SK-N-MC (cell line): ENCODE results near the gene SUGP1.

Experiments
- DNase-seq: peaks from one replicate; pipeline ENCODE4 v3.0.0-alpha.2; 2011; ENCODE audit warnings: low read depth, low spot score
- H3K27ac ChIP-seq: fragments of 200-600 bp; sonication (generic); 2 replicates; pipeline ENCODE4 v1.5.1; 2016; ENCODE audit warnings: mixed run types
- H3K36me3 ChIP-seq: fragments of 200-600 bp; sonication (generic); 2 replicates; pipeline ENCODE4 v1.6.1; 2017; ENCODE audit warnings: antibody characterized with exemption, low read length, mixed read lengths; ENCODE audit not compliant: insufficient read depth
- H3K4me3 ChIP-seq: fragments of 200-600 bp; sonication (generic); 2 replicates; pipeline ENCODE4 v1.5.1; 2016
- H3K9ac ChIP-seq: fragments of 200-600 bp; sonication (generic); 2 replicates; pipeline ENCODE4 v1.8.0; 2017; ENCODE audit warnings: mixed run types, mixed read lengths; ENCODE audit not compliant: insufficient read length
- H3K9me3 ChIP-seq: fragments of 200-600 bp; sonication (generic); 2 replicates; pipeline ENCODE4 v1.6.1; 2017; ENCODE audit warnings: low read depth, mild to moderate bottlenecking, antibody characterized with exemption, low read length, moderate library complexity, mixed read lengths
- EZH2 ChIP-seq: fragments of 200-600 bp; sonication (generic); IDR thresholded peaks from one replicate; pipeline ENCODE4 v1.6.1; 2017; ENCODE audit warnings: antibody characterized with exemption
- FOXP2 ChIP-seq: optimal IDR thresholded peaks from 2 replicates; pipeline ENCODE3; 2011; ENCODE audit warnings: mild to moderate bottlenecking, moderate library complexity; ENCODE audit not compliant: insufficient read depth; ENCODE audit errors: extremely low read length, control extremely low read depth
- POLR2AphosphoS5 ChIP-seq: IDR thresholded peaks from 2 replicates; pipeline ENCODE4 v1.6.1; 2012; ENCODE audit warnings: mild to moderate bottlenecking, low read depth, low read length, borderline replicate concordance

SUGP1 gene

DNA sequence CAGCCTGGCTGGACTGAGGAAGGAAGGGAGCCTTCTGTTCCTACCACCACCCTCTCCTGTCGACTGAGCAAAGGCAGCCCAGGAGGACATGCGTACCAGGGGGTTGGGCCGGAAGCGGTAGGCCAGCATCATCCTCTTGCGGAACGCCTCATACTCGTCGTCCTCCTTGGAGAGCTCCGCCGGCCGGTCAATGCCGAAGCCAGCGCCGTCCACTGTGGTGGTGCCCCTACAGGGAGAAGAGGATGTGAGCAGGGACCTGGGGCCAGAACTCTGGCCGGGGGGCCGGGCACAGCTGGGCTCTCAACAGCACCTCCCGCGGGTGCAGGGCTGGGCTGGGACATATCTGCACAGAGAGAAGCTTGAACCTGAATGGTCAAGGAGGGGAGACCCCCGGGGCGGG is 43.5 kb downstream of the SUGP1 start:
- H3K9ac ChIP-seq = no peak overlapping the region

DNA sequence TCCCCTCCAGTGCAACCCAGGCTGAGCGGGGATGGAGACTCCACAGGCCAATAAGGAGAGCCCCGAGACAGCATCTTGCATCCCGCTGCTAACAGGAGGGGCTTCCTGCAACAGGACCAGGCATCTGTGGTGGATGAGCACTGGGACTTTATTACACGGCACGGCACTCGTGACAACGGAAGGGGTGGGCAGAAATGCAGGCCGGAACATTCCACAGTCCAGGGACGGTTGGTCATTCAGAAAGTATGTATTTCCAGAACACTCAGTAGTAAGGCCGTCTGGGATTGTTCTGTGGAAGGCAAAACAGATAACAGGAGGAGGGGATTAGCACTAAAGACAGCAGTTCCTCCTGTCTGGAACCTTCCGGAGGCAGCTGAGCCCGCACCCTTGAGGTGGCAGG is 43.9 kb downstream of the SUGP1 start:
- H3K4me3 ChIP-seq = no peak overlapping the region
- TF ChIP-seq EZH2 (no peak), FOXP2 (no peak), POLR2AphosphoS5 (no peak)
- peaks cover 13% of the 10 kb centered on the region; the same call in 1 of the 2 replicates for H3K36me3 ChIP-seq
- no peak overlapping the region for H3K27ac ChIP-seq
- no peak overlapping the region for H3K9ac ChIP-seq
- DNase-seq = no peak
- H3K9me3 ChIP-seq = no peaks in the 10 kb centered on the region

More for the DNA sequence above, 43.5 kb downstream of the SUGP1 start:
- Histone ChIP-seq H3K36me3 (peaks cover 13% of the 10 kb centered on the region; the same call in 1 of the 2 replicates), H3K27ac (no peak overlapping the region), H3K9me3 (no peaks in the 10 kb centered on the region), H3K4me3 (no peak overlapping the region)
- TF ChIP-seq FOXP2 = no peak
- TF ChIP-seq POLR2AphosphoS5 = no peak
- TF ChIP-seq EZH2 = no peak
- DNase-seq = no peak

DNA sequence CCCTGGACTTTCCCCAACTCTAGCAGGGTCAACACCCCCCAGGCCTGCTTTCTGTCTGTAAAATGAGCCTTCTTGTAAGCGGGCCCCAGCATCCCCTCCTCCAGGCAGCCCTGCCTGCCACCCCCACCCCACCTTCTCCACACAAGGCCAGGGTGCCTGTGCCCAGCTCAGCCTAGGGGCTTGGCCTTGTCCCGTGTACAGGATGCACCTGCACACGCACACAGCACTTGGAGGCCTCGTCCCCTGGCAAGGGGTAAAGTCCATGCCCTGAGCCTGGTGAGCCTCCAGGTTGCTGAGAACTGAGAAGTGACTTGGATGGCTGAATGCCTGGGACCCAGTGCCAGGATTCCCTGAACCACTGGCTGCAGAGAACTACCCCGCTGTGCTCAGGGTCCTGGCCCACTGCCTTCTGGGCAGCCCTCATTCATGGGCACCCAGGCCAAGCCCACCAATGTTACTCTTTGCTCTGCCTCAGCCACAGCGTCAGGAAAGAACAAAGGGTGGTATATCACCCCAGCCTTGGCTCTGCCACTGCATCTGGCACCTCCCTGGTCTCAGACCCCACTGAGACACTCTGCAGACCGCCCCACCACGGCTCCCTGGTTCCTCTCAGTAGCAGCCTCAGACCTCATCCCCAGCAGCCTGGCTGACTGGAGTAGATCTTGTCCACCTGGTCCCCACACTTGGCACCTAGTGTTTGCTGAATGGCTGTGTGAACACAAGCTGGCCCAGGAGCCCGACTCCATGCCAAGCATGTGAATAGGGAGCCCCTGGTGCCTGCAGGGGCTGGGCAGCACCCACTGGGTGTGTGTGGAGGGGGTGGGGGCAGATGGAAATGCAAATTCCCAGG is 45.4 kb downstream of the SUGP1 start:
- Histone ChIP-seq H3K36me3 (peaks cover 13% of the 10 kb centered on the region; the same call in 1 of the 2 replicates), H3K27ac (no peak overlapping the region), H3K9ac (no peak overlapping the region), H3K9me3 (no peaks in the 10 kb centered on the region), H3K4me3 (no peak overlapping the region)
- no peak for DNase-seq
- TF ChIP-seq FOXP2 (no peak), EZH2 (no peak), POLR2AphosphoS5 (no peak)

DNA sequence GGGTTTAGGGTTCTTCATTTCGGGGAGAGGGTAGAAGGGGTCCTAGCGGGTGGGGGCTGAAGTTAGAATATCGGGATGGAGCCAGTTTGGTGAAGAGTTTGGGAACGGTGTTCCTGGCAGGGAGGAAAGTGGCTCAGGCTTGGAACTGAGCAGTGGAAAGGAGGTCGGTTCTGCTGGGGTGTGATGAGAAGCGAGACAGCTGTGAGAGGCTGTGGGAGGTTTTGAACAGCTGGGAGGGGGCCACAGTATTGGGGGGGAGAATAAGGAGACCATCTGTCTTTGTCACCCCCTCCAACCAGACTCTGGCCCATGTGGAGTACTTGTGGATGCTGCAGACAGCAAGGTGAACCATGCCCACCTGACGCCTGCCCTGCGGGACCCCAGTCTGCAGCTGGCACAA is 46.2 kb downstream of the SUGP1 start:
- no peak for DNase-seq
- Histone ChIP-seq H3K27ac (no peak overlapping the region), H3K9ac (no peak overlapping the region), H3K9me3 (no peaks in the 10 kb centered on the region), H3K36me3 (peaks cover 13% of the 10 kb centered on the region; the same call in 1 of the 2 replicates), H3K4me3 (no peak overlapping the region)
- no peak for TF ChIP-seq POLR2AphosphoS5

DNA sequence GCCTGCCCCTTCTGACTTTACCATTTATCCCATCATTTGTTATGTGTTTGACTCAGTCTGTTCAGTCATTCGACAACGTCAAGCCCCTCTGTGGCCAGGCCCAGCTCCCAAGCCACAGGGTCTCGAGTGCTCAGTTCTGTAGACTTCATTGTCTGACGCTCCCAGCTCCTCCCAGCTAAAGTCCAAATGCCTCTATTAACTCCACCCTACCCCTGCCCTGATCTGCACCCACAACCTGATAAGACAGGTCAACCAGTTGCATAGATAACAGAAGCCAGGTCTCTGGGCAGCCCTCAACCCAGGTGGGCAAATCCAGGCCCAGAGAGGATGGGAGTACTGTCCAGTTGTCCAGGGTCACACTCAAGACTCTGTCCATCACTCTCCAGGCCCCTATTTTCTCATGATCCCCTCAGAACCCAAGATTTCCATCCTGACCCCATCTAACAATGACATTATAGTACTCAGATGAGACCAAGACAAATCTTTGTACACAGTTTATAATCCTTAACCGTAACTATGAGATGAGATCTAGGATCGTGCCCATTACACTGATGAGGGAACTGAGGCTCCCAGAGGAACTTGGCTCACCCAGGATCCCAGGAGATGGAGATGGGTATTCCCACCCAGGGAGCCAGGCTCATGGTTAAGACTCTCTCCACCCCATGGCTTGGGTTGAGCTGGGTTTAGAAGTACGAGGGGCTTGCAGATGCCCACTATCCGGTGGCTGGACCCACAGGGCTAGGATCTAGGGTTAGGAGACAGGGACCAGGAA is 48.3 kb downstream of the SUGP1 start:
- no peak overlapping the region for H3K4me3 ChIP-seq
- TF ChIP-seq EZH2 (no peak), POLR2AphosphoS5 (no peak)
- DNase-seq = no peak
- peaks cover 6% of the 10 kb centered on the region; the same call in 1 of the 2 replicates for H3K36me3 ChIP-seq
- H3K9me3 ChIP-seq = no peaks in the 10 kb centered on the region
- H3K9ac ChIP-seq = no peak overlapping the region
- H3K27ac ChIP-seq = no peak overlapping the region

DNA sequence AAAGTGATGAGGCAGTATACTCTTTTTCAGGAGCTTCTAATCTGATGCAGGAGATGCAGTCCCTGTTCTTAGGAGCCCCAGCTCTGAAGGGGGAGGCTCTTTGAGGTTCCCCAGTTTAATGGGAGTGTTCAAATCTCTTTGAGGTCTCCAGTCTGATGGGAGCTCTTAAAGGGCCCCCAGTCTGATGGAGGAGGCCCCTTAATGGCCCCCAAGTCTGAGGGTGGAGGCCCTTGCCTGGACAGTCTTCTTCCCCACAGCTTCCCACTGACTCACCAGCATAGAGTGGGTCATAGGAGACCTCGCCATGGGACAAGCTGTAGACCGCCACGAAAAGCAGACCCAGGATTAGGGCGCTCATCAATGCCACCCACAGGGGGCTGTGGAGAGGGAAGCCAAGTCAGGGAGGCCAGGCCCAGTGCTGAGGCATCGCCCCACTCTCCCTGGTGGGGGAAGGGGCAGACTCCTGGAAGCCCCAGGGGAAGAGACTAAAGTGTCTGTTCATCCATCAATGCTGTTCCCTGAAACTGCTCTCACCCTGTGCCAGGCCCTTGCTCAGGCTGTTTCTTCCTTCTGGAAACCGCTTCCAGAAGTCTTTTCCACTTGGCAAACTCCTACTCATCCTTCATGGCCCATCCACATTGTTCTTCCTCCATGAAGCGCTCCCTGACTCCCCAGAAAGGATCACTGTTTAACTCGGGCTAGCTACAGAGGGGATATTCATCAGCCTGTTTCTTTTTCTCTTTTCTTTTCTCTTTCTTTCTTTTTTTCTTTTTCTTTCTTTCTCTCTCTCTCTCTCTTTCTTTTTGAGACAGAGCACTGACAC is 49.3 kb downstream of the SUGP1 start:
- no peak overlapping the region for H3K4me3 ChIP-seq
- TF ChIP-seq EZH2 (no peak), POLR2AphosphoS5 (no peak), FOXP2 (no peak)
- no peaks in the 10 kb centered on the region for H3K36me3 ChIP-seq
- no peak overlapping the region for H3K27ac ChIP-seq
- no peaks in the 10 kb centered on the region for H3K9me3 ChIP-seq
- no peak overlapping the region for H3K9ac ChIP-seq
- DNase-seq = no peak

DNA sequence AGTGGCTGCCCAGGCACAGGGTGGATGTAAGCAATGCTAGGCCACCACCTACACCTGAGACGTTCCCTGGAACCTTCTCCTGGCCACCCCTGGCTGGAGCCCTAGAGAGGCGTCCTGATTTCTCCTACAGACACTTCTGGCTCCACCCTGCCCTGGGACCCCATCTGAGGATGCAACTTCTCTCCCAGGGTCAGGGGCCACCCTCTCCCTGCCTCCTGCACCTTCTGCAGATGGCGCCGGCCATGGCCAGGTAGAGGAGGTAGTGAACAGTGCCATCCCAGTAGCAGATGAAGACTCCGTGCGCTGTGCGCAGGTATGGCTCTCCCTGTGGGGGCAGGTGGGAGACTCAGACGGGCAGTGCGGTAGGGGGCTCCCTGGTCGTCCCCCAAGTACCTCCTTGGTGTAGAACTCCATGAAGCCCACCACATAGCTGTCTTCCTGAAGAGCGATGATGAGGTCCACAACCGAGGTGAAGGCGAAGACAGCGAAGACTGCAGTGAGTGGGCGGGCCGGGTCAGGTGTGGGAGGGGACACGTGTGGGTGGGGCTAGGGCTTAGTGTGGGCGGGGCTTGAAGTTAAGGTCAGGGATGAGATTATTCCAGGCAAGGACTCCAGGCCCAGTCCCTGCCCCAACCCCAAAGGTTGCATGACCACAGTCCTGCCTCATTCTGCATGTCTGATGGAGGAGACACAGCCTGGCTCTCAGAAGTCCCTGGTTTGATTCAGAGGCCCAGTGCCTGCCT is 50.2 kb downstream of the SUGP1 start:
- Histone ChIP-seq H3K27ac (no peak overlapping the region), H3K9me3 (no peaks in the 10 kb centered on the region), H3K4me3 (no peak overlapping the region), H3K9ac (no peak overlapping the region), H3K36me3 (no peaks in the 10 kb centered on the region)
- no peak for TF ChIP-seq FOXP2
- no peak for DNase-seq
